ENCODE data around the gene ILRUN. TPM values are rescaled to one million over a fixed set of nuclear protein-coding genes. Genes with fewer than 3 reads are reported as not detected.
"Not testable (repeated sequence)": the region's sequence is repeated elsewhere in the genome, so short reads cannot be mapped to it uniquely, and the experiment has no call there.

ILRUN gene
- total RNA-seq, 2 experiments from 2014 or later: 73.7 to 79.8 TPM

DNA sequence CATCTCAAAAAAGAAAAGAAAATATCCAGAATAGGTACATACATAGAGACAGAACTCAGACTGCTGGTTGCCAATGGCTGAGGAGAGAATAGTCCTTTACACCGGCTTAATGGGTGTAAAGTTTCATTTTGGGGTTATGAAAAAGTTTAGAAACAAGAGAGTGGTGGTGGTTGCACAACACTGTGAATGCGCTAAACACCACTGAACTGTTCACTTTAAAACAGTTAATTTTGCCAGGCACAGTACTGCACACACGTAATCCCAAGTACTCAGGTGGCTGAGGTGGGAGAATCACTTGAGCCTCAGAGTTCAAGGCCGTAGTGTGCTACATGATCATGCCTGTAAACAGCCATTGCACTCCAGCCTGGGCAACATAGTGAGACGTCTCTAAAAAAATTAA lies 7.6 kb downstream of the ILRUN start:
- Mint-ChIP-seq H3K27ac (no peak overlapping the region), H3K9me3 (ENCODE audit: low read depth) (no peaks in the 10 kb centered on the region)
- CTCF ChIA-PET: no interaction called here

DNA sequence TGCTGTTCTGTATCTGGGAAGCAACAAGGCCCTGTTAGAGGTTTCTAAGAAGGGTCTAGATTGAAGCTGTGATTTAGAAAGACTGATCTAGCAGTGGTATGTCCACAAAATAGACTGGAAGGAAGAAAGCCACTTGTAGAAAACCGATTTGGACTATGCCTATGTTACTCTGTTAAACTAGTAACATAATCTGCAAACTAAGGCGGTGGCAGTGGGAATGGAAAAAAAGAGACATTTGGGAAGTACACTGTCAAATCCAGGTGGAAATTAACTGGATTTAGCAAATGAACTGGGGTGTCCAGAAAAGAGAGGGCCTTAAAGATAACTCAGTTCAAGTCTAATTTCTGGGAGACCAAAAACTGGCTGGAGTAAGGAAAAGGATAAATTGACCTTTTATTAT lies 11.6 kb downstream of the ILRUN start:
- ATAC-seq: no peak
- DNase-seq: no peak
- CTCF ChIA-PET: interaction anchor here (1.6 kb wide), 1 partner anchor 10 kb away, joined by 4 read pairs; no protein-coding TSS in a partner anchor
- no peaks in the 10 kb centered on the region for H3K9me3 Mint-ChIP-seq (ENCODE audit: low read depth)
- H3K27ac Mint-ChIP-seq: no peak overlapping the region
- H3K27me3 Mint-ChIP-seq: no peaks in the 10 kb centered on the region
- peaks cover 20% of the 10 kb centered on the region for H3K36me3 Mint-ChIP-seq
- no peak overlapping the region for H3K4me3 Mint-ChIP-seq
- H3K4me1 Mint-ChIP-seq: peaks cover 36% of the 10 kb centered on the region

More for the DNA sequence above, 7.6 kb downstream of the ILRUN start:
- H3K36me3 Mint-ChIP-seq: peaks cover 24% of the 10 kb centered on the region
- H3K4me3 Mint-ChIP-seq: no peak overlapping the region
- H3K27me3 Mint-ChIP-seq: no peaks in the 10 kb centered on the region
- H3K4me1 Mint-ChIP-seq: peaks cover 43% of the 10 kb centered on the region
- no peak for DNase-seq
- no peak for ATAC-seq

DNA sequence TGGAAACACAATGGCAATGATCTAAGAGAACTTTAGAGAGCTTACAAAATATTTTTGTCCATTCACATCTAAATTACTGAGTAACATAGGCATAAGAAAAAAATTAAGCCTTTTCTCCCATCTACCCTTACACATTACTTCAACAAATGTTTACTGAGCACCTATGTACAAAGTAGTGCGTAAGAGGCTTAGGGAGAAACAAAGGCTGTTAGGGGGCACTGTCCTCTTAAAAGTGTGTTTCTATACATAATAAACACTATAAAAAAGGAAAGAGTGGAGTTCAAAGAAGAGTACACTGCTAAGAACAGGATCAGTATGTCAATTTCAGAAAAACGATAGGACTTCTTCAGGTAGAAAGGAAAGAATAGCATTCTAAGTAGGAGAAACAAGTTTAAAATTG lies 12.2 kb downstream of the ILRUN start:
- Mint-ChIP-seq H3K9me3 (ENCODE audit: low read depth) (no peaks in the 10 kb centered on the region), H3K4me3 (no peak overlapping the region), H3K4me1 (peaks cover 37% of the 10 kb centered on the region), H3K36me3 (peaks cover 20% of the 10 kb centered on the region), H3K27me3 (no peaks in the 10 kb centered on the region), H3K27ac (no peak overlapping the region)
- DNase-seq (no peak), ATAC-seq (no peak)
- CTCF ChIA-PET: no interaction called here

DNA sequence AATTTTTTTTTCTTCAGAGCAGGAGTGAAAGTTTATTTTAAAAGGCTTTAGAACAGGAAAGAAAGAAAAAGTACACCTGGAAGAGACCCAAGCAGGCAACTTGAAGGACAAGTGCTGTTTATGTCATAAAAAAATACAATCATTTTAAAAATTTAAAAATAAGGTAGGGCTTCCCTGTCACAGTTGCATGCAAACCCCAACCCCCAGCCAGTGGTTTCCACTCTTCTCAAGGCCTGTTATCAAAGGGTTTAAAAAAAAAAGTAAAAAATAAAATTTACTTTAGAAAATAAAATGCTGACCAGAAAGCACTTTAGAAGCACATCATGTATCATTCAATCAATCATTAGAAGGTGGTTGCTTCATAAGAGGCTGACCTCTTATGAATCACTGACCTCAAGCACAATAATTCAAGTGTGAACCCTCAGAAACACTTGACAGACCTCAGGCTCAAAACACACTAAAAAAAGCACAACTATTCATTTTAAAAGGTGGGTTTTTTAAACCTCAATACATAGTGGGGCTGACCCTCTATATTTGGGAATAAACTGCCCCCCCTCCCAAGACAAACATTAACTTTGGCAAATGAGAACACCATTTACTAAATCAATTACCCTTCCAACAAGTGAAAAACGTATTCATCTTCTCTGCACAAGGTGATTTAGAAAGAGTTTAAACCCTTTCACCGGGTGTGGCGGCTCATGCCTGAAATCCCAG lies 15.6 kb downstream of the ILRUN start:
- no peak overlapping the region for H3K27ac Mint-ChIP-seq
- DNase-seq (no peak), ATAC-seq (peak; percentile 57)
- CTCF ChIA-PET: interaction anchor here (0.8 kb wide), 1 partner anchor 78 kb away, joined by 6 read pairs; no protein-coding TSS in a partner anchor
- no peaks in the 10 kb centered on the region for H3K9me3 Mint-ChIP-seq (ENCODE audit: low read depth)
- H3K4me3 Mint-ChIP-seq: no peak overlapping the region
- no peaks in the 10 kb centered on the region for H3K27me3 Mint-ChIP-seq
- H3K4me1 Mint-ChIP-seq: peaks cover 21% of the 10 kb centered on the region
- peaks cover 6% of the 10 kb centered on the region for H3K36me3 Mint-ChIP-seq

DNA sequence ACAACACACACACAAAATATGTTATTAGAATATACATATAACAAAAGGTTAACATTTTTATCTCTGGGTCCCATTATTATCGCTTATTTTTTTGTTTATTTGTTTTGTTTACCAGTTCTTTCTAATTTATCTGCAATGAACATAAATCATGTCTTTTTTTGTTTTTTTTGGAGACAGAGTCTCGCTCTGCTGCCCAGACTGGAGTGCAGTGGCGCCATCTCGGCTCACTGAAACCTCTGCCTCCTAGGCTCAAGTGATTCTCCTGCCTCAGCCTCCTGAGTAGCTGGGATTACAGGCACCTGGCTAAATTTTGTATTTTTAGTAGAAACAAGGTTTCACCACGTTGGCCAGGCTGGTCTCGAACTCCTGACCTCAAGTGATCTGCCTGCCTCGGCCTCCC lies 16.3 kb downstream of the ILRUN start:
- DNase-seq; ATAC-seq; H3K9me3 Mint-ChIP-seq (ENCODE audit: low read depth); H3K27ac Mint-ChIP-seq; CTCF ChIA-PET; H3K4me3 Mint-ChIP-seq; H3K27me3 Mint-ChIP-seq; H3K36me3 Mint-ChIP-seq: not testable (repeated sequence)
- H3K4me1 Mint-ChIP-seq: peaks cover 17% of the 10 kb centered on the region

DNA sequence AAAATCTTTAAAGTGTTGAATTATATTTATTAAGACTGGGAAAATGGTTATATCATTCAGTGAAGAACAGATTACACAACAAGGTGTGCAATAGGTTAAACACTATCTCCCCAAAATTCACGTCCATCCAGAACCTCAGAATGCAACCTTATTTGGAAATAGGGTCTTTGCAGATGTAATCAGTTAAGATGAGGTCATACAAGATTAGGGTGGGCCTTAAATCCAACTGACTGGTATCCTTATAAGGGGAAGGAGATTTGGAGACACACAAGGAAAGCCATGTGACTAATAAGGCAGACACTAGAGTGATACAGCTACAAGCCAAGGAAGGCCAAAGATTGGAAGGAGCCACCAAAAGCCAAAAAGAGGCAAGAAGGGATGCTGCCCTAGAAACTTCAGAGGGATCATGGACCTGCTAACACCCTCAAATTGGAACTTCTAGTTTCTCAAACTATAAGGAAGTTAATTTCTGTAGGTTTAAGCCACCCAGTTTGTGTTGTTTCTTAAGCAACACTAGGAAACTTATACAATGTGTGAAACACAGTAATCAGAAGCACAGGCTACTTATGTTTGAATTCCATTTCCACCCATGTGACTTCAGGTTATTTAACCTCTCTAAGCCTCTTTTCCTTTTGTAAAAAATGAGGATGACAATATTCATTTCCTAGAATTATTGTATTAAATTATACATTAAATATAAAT lies 16.9 kb downstream of the ILRUN start:
- Mint-ChIP-seq H3K4me3 (no peak overlapping the region), H3K4me1 (peaks cover 14% of the 10 kb centered on the region)

DNA sequence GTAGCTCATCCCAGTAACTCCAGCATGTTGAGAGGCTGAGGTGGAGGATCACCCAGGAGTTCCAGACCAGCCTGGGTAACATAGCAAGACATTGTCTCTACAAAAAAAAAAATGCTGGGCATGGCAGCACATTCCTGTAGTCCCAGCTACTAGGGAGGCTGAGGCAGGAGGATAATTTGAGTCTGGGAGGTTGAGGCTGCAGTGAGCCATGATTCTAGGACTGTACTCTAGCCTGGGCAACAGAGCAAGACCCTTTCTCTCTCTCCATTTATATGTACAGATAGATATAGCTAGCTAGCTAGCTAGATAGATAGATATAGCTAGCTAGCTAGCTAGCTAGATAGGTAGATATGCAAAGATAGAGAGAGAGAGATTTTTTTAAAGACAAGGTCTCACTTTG lies 20.4 kb downstream of the ILRUN start:
- CTCF ChIA-PET: interaction anchor here (0.9 to 2.5 kb wide), 4 partner anchors 22 to 81 kb away, joined by 3 to 8 read pairs (median 4); partner anchors contain the start of gene SNRPC
- peaks cover 40% of the 10 kb centered on the region for H3K4me1 Mint-ChIP-seq
- H3K4me3 Mint-ChIP-seq: no peak overlapping the region
- peaks cover 7% of the 10 kb centered on the region for H3K36me3 Mint-ChIP-seq
- no peak overlapping the region for H3K27ac Mint-ChIP-seq
- no peak for ATAC-seq
- DNase-seq: no peak
- H3K9me3 Mint-ChIP-seq (ENCODE audit: low read depth): no peaks in the 10 kb centered on the region
- H3K27me3 Mint-ChIP-seq: no peaks in the 10 kb centered on the region

More for the DNA sequence above, 16.9 kb downstream of the ILRUN start:
- no peaks in the 10 kb centered on the region for H3K9me3 Mint-ChIP-seq (ENCODE audit: low read depth)
- no peaks in the 10 kb centered on the region for H3K27me3 Mint-ChIP-seq
- ATAC-seq (no peak), DNase-seq (no peak)
- CTCF ChIA-PET: no interaction called here
- H3K27ac Mint-ChIP-seq: peak overlapping the region; percentile 57
- peaks cover 4% of the 10 kb centered on the region for H3K36me3 Mint-ChIP-seq

DNA sequence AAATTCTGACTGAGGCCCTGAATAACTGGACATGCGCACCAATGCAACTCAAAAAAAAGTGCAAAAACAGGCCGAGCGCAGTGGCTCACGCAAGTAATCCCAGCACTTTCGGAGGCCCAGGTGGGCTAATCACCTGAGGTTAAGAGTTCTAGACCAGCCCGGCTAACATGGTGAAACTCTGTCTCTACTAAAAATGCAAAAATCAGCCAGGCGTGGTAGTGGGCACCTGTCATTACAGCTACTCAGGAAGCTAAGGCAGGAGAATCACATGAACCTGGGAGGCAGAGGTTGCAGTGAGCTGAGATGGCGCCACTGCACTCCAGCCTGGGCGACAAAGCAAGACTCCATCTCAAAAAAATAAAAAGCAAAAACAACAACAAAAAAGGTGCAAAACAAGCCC lies 21.6 kb downstream of the ILRUN start:
- not testable (repeated sequence) for H3K27ac Mint-ChIP-seq; ATAC-seq; DNase-seq; H3K27me3 Mint-ChIP-seq; H3K4me3 Mint-ChIP-seq; H3K9me3 Mint-ChIP-seq (ENCODE audit: low read depth)
- peaks cover 11% of the 10 kb centered on the region for H3K36me3 Mint-ChIP-seq
- peaks cover 42% of the 10 kb centered on the region for H3K4me1 Mint-ChIP-seq
- CTCF ChIA-PET: interaction anchor here (1.0 to 2.5 kb wide), 4 partner anchors 10 to 23 kb away, joined by 4 to 8 read pairs (median 4); no protein-coding TSS in a partner anchor

DNA sequence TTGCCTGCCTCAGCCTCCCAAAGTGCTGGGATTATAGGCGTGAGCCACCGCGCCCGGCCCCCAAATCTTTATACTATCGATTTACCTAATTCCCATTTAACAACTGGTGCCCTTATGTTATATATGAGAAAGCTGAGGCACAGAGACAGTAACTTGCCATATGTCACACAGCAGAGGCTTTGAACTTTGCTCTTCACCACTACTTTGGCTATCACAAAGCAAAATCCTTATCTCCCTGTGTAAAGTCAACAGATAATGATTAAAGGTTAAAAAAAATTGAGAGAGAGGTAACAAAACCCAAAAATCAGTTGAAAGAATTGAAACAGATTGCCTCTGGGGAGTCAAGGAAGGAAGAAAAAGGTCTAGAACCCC lies 22.3 kb downstream of the ILRUN start:
- Mint-ChIP-seq H3K4me1 (peaks cover 38% of the 10 kb centered on the region), H3K9me3 (ENCODE audit: low read depth) (no peaks in the 10 kb centered on the region), H3K27ac (peak overlapping the region; percentile 91), H3K36me3 (peaks cover 11% of the 10 kb centered on the region), H3K27me3 (no peaks in the 10 kb centered on the region), H3K4me3 (no peak overlapping the region)
- DNase-seq: no peak
- CTCF ChIA-PET: interaction anchor here (1.0 to 3.9 kb wide), 3 partner anchors 9 to 20 kb away, joined by 5 to 17 read pairs (median 8); no protein-coding TSS in a partner anchor
- ATAC-seq: no peak

DNA sequence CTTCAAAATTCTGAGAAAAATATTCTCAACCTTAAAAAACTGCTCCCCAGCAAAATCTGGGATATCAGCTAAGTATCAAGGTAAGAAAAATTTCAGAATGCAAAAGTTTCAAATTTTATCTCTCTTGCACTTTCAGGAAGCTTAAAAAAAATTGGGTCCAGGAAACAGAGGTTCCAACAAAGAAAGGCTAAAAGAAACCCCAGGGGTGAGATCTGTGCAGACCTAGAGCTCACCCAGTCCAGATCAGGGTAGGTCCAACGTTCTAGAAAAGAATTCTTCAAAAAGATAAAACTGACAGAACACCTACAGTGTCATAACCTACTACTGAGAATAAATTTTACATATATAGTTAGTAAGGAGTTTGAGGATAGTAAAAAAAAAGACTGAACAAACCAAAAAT lies 23.5 kb downstream of the ILRUN start:
- H3K9me3 Mint-ChIP-seq (ENCODE audit: low read depth): no peaks in the 10 kb centered on the region
- peaks cover 10% of the 10 kb centered on the region for H3K36me3 Mint-ChIP-seq
- ATAC-seq (no peak), DNase-seq (no peak)
- H3K27me3 Mint-ChIP-seq: no peaks in the 10 kb centered on the region
- CTCF ChIA-PET: interaction anchor here (1.2 to 3.9 kb wide), 5 partner anchors 9 to 424 kb away, joined by 4 to 17 read pairs (median 5); partner anchors contain the start of genes ILRUN and SNRPC
- H3K4me3 Mint-ChIP-seq: peak overlapping the region; percentile 68
- peak overlapping the region; percentile 91 for H3K27ac Mint-ChIP-seq
- H3K4me1 Mint-ChIP-seq: peaks cover 39% of the 10 kb centered on the region

DNA sequence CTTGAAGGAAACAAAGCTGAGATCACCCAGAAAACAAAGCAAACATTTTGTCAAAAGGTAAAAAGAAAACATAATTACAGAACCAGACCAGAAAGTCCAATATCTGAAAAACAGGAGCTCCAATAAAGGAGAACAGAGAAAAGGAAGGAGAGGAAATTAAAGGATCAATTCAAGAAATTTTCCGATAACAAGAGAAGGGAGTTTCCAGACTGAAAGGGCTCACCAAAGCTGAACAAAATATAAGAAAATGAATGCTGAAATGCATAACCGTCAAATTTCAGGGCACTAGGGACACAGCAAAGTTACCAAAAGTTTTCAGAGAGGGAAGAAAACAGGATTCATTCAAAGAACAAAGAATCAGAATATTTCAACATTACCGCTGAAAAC lies 23.9 kb downstream of the ILRUN start:
- DNase-seq: no peak
- H3K4me1 Mint-ChIP-seq: peaks cover 41% of the 10 kb centered on the region
- H3K27me3 Mint-ChIP-seq: no peaks in the 10 kb centered on the region
- H3K36me3 Mint-ChIP-seq: peaks cover 10% of the 10 kb centered on the region
- peak overlapping the region; percentile 91 for H3K27ac Mint-ChIP-seq
- H3K4me3 Mint-ChIP-seq: peak overlapping the region; percentile 68
- H3K9me3 Mint-ChIP-seq (ENCODE audit: low read depth): no peaks in the 10 kb centered on the region
- CTCF ChIA-PET: interaction anchor here (1.2 to 3.9 kb wide), 5 partner anchors 8 to 423 kb away, joined by 4 to 17 read pairs (median 5); partner anchors contain the start of genes ILRUN and SNRPC
- no peak for ATAC-seq

DNA sequence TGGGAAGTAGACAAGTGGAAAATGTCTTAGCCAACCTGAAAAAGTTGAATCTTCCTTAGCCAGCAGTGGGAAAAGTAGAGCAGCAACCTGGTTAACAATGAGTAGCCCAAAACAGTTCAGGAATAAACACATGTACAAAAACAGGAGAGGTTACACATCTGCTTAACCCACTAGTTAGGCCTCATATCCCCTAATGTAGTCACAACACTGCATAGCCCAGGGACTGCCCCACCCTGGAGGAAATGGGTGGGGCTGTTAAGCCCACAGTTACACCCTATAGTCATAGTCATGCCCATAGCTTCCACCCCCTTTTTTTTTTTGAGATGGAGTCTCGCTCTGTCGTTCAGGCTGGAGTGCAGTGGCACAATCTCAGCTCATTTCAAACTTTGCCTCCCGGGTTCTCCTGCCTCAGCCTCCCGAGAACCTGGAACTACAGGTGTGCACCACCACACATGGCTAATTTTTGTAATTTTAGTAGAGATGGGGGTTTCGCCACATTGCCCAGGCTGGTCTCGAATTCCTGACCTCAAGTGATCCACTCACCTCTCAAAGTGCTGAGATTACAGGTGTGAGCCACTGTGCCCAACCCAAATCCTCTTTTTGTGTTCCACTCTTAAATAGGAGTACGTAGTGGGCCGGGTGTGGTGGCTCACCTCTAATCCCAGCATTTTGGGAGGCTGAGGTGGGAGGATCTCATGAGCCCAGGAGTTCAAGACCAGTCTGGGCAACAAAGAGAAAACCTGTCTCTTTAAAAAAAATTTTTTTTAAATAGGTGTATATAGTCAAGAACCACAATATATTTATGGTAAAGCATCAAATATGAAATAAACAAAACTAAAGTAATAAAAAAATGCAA lies 24.5 kb downstream of the ILRUN start:
- peaks cover 10% of the 10 kb centered on the region for H3K36me3 Mint-ChIP-seq
- H3K27ac Mint-ChIP-seq: peak overlapping the region; percentile 91
- H3K9me3 Mint-ChIP-seq (ENCODE audit: low read depth): no peaks in the 10 kb centered on the region
- ATAC-seq (peak; percentile 99), DNase-seq (peak; percentile 91)
- peaks cover 42% of the 10 kb centered on the region for H3K4me1 Mint-ChIP-seq
- peak overlapping the region; percentile 68 for H3K4me3 Mint-ChIP-seq
- CTCF ChIA-PET: interaction anchor here (1.2 to 3.9 kb wide), 6 partner anchors 8 to 423 kb away, joined by 3 to 17 read pairs (median 5); partner anchors contain the start of genes ILRUN and SNRPC
- no peaks in the 10 kb centered on the region for H3K27me3 Mint-ChIP-seq

DNA sequence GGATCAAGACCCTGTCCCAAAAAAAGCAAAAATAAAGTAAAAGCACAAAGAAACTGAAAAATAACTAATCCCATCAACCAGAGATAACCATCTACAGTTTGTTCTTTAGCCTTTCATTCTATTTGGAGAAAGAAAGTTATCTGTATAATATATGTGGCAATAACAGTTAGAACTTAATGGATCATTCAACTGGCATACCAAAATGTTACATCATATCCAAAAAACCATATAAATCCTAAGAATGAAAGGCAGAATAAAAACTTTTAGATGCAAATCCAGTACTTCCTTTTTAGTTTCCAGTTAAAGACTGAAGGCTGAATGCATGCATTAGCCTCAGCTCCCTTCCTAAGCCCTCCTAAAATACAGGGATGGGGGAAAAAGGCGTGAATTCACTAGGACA lies 25.2 kb downstream of the ILRUN start:
- ATAC-seq (no peak), DNase-seq (no peak)
- Mint-ChIP-seq H3K36me3 (peaks cover 10% of the 10 kb centered on the region), H3K4me1 (peaks cover 48% of the 10 kb centered on the region), H3K4me3 (peak overlapping the region; percentile 51), H3K9me3 (ENCODE audit: low read depth) (no peaks in the 10 kb centered on the region), H3K27me3 (no peaks in the 10 kb centered on the region), H3K27ac (peak overlapping the region; percentile 91)
- CTCF ChIA-PET: interaction anchor here (1.3 to 3.9 kb wide), 4 partner anchors 14 to 422 kb away, joined by 3 to 17 read pairs (median 5); partner anchors contain the start of gene SNRPC
